Measurements from ENCODE around the gene PANX2.
"Not testable (repeated sequence)": the region's sequence is repeated elsewhere in the genome, so short reads cannot be mapped to it uniquely, and the experiment has no call there.

The PANX2 gene, protein sequence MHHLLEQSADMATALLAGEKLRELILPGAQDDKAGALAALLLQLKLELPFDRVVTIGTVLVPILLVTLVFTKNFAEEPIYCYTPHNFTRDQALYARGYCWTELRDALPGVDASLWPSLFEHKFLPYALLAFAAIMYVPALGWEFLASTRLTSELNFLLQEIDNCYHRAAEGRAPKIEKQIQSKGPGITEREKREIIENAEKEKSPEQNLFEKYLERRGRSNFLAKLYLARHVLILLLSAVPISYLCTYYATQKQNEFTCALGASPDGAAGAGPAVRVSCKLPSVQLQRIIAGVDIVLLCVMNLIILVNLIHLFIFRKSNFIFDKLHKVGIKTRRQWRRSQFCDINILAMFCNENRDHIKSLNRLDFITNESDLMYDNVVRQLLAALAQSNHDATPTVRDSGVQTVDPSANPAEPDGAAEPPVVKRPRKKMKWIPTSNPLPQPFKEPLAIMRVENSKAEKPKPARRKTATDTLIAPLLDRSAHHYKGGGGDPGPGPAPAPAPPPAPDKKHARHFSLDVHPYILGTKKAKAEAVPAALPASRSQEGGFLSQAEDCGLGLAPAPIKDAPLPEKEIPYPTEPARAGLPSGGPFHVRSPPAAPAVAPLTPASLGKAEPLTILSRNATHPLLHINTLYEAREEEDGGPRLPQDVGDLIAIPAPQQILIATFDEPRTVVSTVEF

DNA sequence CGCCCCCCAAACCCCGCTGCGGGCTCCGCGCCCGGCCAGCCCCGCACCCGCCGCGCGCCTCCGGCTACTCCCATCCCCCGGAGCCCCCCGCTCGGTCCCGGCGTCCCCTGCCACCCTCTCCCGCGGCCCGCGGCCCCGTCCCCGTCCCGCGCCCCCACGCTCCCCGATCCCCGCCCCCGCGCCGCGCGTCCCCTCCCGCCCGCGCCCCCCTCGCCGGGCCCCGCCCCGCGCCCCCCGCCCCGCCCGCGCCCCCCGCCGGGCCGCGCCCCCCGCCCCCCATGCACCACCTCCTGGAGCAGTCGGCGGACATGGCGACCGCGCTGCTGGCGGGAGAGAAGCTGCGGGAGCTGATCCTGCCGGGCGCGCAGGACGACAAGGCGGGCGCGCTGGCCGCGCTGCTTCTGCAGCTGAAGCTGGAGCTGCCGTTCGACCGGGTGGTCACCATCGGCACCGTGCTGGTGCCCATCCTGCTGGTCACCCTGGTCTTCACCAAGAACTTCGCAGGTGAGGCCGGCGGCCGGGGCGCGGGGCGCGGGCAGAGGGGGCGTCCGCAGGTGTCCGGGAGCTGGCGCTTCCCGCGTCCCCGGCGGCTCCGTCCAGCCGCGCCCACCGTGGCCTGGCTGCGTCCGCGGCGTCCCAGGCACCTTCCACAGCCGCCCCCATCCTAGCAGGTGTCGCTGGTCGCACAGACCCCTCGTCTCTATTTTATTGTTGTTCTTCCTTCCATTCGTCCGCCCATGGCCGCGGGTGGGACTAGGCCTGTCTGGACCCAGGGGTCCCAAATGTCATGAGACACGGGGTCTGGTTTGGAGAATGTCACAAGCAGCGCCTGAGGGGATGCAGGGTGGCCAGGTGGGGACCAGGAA lies at the start of gene PANX2:
PANX2 (plus strand) TSS at position 279 of the 866 bp plus-strand sequence; CDS start at position 279, 0 bp downstream.
- DNase-seq, result no peak

DNA sequence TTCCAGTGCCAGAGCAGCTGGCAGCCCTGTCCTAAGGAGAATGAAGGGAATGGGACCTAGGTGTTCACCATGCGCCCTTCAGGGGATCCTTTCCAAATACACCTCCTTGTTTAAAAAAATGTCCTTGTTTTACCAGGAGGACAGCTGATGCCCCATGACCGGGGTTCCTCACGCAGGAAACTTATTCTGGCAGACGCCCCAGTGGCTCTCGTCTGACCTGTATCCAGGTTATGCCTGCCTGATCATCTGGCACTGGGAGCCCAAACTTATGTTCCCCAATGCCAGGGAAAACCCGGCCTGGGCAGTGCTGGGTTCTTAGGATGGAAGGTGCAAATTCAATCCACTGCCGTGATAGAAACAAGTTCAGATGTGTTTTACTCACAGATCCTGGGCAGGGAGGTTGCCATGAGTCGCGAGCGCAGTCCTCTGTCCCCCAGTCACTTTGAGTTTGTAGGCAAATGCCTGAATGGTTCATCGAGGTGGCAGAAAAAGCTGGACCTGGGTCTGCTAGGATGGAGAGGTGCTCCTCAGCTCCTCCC lies 49.3 kb upstream of the PANX2 start:
- no peak for DNase-seq

DNA sequence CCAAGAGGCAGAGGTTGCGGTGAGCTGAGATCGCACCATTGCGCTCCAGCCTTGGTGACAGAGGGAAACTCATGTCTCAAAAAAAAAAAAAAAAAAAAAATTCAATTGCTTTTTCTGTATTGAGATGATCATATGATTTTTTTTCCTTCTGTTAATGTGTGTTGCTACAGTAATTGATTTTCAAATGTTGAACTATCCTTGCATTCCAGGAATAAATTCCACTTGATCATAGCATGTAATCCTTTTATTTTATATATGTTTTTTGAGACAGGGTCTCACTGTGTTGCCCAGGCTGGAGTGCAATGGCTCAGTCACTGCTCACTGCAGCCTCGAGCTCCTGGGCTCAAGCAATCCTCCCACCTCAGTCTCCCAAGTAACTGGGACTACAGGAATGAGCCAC lies 47.4 kb upstream of the PANX2 start:
- no peak for DNase-seq

DNA sequence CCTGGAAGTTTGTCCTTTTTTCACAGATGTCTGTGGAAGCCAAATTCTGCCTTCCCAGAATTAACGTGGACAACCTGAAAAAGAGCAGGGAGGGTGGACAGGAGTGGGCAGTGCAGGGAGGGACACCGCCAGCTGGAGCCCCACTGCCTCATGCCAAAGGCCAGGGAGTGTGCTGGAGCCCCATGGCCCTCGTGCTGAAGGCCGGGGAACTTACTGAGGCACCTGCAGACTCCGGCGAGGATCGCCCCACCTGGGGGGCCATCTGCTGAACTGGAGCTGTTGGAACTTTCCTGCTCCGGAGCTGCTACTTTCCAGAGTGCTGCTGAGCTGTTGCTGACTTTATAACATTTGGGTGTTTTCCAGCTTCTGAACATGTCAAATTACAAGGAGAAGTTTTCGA lies 45.5 kb upstream of the PANX2 start:
- DNase-seq, result no peak

DNA sequence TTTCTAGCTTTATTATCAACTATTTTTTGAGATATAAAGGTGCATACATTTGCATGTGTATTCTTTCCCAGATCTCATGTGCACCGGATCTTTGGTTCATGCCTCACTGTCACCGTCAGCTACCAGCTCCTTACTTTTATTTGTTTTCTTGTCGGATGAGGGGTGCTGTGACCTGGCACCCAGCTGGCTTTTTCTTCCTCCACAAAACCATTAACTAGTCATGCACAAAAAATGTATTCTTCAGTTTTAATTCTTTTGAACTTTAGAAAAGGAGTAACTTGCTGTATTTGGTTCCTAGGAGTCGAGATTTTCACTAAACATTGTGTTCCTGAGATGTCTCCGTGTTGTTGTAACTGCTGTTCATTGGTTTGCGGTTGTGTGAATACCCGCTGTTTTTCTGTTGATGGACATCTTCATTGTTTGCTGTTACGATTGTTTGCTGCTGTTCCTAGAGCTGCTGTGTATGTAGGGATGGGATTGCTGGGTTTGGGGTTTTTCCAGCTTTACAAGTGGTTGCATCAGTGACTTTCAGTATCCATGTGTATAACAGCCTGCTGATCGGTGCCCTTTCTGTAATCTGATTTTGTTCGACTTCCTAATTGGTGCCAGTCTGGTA lies 41.3 kb upstream of the PANX2 start:
- no peak for DNase-seq

DNA sequence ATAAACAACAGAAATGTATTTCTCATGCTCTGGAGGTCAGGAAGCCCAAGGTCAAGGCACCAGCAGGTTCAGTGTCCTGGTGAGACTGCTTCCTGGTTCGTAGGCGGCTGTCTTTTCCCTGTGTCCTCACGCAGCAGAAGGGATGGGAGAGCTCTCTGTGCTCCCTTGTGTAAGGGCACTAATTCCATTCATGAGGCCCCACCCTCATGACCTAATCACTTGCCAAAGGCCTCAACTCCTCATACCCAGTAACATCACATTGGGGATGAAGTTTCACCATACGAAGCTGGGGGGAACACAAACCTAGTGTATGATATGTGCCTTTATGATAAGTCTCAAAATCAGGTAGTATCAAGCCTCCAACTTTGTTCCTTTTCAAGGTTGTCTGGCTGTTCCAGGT lies 38.6 kb upstream of the PANX2 start:
- no peak for DNase-seq

DNA sequence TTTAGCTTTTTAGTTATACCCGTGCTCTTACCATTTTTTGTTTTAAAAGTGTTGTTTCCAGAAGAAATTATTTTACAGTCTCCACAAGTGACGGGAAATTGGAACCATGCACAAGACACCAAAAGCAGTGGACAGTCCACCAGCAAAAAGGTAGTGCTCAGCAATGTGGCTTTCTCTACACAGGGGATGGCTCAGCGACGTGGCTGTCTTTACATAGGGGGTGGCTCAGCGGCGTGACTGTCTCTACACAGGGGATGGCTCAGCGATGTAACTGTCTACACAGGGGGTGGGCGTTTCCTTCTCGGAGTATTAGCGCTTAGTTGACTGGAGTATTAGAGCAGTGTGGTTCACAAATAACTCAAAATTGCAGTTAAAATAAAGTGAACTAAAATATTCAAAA lies 36.0 kb upstream of the PANX2 start:
- no peak for DNase-seq

DNA sequence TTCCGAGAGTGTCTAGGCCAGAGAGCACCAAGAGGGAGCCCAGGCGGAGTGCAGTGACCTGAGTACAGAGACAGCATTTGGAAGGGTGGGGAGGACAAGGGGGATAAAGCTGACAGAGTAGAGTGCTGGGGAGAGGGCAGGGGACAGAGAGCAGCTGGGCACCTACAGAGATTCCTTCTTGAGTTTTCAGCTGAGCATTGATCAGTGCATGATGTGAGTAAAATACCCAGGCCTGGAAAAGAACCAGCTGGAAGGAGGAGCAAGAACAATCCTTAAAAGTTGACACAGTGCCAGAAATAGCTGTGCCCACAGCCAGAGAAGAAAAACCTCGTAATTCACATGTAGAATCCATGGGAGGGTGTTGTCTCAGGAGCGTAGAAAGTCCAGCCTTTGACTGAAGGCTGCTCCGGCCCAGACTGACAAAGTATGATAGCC lies 33.9 kb upstream of the PANX2 start:
- no peak for DNase-seq

DNA sequence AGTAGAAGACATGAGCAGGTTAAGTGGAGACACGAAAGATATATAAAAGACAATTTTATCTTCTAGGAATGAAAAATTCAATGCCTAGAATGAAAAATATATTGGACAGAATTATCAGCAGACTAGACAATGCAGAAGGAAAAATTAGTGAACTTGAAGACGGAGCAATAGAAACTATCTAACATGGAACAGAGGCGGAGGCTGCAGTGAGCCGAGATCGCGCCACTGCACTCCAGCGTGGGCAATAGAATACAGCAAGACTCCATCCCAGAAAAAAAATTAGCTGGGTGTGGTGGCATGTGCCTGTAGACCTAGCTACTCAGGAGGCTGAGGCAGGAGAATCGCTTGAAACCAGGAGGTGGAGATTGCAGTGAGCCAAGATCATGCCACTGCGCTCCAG lies 33.3 kb upstream of the PANX2 start:
- DNase-seq, result not testable (repeated sequence)

DNA sequence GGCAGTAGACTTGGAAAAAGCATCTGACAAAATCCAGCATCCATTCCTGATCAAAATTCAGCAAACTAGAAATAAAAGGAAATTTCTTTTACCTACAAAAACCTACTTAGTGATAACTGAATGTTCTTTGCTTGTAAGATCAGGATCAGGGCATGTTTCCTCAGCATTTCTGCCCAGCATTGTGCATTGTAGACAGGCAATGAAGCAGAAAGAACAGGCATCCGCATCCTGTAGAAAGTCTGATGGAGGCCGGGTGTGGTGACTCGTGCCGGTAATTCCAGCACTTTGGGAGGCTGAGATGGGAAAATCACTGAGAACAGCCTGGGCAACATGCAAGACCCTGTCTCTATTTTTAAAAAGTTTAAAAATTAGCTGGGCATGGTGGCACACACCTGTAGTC lies 32.5 kb upstream of the PANX2 start:
- DNase-seq, result no peak

DNA sequence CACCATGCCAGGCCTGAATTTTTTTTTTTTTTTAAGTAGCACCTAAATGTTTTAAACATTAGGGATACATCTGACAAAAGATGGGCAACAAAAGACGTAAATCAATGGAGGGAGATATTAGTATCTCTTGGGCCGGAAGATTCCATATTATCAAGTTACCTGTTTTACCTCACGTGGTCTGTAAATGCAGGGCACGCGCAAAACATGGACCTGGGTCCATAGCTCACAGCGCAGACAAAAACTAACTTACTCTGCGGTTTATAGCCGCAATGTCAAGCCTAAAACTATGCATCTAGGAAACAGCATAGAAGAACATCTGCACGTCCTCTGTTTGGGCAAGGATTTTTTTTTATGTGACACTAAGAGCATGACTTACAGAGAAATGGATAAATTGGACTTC lies 31.5 kb upstream of the PANX2 start:
- no peak for DNase-seq

DNA sequence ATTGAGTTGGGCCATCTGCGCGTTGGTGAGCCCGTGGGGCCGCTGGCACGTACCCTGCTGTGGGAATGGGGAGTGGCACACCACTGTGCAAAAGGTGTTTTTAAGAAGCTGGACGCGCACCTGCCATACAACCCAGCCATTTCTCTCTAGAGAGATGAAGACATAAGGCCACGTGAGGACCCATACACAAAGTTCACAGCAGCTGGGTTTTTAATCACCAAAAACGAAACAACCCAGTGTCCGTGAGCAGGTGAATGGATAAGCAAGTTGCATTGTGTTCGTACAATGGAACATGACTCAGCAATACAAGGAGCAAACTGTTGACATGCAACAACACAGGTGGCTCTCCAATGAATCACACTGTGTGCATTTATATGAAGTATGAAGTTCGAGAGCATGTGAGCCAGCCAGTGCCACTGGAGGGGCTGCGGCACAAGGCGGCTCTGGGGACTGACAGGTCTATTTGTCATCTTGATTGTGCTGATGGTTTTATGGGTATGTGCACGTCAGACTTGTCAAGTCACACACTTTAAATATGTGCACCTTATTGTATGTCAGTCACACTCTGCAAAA lies 30.6 kb upstream of the PANX2 start:
- DNase-seq, result no peak

DNA sequence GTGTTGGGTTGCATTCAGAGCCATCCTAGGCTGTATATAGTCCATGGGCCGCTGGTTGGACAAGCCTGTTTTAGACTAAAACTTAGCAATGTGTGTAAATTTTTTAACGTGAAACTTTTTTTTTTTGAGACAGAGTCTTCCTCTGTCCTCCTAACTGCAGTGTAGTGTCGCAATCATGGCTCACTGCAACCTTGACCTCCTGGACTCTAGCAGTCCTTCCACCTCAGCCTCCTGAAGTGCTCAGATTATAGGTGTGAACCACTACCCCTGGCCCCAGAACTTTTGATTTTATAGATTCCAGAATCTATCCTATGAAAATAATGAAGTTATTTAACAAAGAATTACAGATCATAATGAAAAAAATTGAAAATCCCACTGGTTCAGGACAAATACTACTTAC lies 29.9 kb upstream of the PANX2 start:
- DNase-seq, result no peak

DNA sequence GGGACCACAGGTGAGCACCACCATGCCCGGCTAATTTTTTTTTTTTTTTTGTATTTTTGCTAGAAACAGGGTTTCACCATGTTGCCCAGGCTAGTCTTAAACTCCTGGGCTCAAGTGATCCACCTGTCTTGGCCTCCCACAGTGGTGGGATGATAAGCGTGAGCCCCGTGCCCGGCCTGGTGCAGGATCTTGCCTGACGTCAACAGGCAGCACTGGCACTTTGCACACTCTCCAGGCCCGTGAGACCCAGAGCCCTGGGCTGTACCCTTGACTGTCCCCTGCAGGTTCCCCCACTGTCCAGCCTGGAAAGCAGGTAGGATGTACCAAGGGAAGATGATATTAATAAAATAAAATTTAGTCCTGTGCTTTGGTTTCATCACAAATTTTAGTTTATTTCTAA lies 29.1 kb upstream of the PANX2 start:
- DNase-seq, result no peak

DNA sequence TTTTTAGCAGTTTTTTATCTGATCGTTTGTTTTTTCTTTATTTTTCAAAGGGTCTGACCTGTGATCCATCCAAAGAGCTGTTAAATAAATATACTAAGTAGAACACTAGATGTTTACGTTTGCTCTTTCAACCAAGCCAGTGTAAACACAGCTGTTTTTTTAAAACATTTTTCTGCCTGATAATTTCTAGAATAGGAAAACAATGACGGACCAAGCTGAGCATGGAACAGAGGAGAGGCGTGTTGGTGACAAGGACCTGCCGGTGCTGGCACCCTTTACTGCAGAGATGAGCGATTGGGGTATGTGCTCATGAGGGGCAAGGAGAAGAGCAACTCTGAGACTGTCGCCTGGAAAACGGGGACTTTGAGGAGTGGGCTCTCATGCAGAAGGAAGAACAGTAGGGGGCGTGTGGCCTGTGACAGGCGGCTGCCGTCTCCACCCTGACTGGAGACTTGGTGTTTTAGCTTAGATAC lies 28.6 kb upstream of the PANX2 start:
- no peak for DNase-seq

DNA sequence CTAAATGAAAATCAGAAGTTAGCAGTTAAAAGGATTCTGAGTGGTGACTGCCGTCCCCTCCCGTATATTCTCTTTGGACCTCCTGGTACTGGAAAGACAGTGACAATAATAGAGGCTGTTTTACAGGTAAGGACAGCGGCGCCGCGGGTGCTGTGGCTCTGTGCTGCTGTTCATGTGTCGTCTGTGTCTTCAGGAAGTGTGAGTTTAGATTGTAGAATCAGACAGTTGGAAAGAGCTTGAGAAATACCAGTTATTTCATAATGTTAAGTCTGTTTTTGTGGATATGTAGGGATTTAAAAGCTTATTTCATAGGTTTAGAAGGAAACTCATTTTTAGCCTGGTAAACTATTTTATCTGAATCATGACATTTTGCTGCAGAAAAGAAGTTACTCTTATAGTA lies 27.4 kb upstream of the PANX2 start:
- DNase-seq, result no peak

DNA sequence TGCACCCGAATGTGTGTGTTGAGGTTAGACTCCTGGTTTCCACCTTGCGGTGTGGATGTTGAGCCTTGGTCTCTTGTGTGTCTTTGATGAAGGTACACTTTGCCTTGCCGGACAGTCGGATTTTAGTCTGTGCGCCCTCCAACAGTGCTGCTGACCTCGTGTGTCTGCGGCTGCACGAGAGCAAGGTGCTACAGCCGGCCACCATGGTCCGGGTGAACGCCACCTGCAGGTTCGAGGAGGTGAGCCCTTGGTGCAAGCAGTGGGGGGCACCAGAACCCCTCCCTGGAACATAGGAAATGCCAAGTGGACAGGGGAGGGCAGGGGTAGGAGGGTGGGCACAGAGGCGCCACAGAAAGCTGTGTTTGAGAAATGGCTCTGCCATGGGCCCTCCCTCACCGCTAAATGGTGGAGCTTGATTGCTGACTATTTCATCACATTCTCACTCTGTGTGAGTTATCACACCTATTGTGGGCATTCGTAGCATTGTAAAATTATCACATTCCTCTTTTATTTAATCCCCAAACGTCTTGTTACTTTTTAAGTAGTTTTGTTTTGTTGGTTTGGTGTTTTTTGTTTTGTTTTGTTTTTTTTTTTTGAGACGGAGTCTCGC lies 26.4 kb upstream of the PANX2 start:
- no peak for DNase-seq

DNA sequence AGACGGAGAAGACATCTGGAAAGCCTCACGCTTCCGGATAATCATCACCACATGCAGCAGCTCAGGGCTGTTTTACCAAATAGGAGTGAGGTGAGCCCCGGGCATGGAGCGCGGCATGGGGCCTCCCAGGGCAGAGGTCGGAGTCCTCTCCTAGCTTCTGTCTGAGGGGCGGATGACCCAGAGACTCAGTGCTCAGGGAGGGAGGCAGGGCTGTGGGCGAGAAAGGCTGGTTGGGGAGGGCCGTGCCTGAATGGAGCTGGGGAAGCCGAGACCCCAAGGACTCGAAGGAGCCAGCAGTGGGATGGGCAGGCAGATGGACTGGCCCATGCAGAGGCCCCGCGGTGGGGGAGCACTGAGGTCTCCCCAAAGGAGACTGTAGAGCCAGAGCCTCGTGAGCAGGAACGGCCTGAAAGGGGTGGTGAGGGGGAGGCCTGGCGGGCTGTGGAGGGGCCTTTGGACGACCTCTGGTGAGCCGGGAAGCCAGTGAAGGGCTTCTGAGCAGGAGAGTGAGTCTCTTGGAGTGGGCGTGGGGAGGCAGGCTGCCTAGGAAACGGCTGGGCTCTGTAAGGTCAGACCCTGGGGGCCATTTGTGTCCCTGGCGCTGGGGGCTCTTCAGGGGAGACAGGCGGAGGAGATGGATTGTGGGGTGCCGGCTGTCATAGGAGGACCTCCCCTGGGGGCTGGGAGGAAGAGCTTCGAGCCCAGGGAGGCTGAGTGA lies 24.7 kb upstream of the PANX2 start:
- DNase-seq, result no peak

DNA sequence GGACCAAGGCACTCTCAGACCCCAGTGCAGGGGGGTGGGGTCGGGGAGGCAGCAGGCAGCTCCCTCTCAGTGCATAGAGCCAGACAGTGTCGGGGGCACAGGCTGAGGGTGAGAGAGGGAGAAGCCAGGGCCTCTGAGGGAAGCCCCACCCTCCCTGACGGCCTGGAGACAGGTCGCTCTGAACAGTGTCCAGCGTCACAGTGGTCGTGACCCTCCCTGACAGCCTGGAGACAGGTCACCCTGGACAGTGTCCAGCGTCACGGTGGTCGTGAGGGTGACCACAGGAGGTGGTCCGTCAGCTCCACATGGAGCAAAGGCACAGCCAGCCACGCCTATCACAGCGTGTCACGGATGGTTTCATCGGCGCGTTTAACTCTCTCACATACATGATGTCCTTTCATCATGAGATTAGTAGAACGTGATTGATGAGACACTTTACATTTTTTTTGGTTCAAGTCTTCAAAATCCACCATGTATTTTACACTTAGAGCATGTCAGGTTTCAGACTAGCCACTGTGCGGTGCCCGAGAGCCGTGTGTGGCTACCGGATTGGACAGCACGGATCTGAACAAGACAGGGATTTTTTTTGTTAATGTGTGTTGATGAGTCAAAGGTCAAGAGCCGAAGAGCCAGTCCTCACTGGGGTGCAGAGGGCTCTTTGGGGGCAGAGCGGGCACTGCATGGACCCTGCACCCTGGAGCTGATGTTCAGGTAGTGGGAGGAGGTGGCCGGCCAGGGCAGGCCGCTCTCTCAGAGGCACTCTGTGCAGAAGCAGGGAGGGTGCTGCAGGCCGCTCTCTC lies 23.9 kb upstream of the PANX2 start:
- DNase-seq, result peak in 1 of 2 experiments; percentile 47

All from SW 1271 (cell line).